ENCODE measurements around the gene RAB21.
A peak's percentile ranks its signal among the peaks of the same experiment; 100 is the strongest.
"Not testable (repeated sequence)": the region's sequence is repeated elsewhere in the genome, so short reads cannot be mapped to it uniquely, and the experiment has no call there.

The RAB21 gene

DNA sequence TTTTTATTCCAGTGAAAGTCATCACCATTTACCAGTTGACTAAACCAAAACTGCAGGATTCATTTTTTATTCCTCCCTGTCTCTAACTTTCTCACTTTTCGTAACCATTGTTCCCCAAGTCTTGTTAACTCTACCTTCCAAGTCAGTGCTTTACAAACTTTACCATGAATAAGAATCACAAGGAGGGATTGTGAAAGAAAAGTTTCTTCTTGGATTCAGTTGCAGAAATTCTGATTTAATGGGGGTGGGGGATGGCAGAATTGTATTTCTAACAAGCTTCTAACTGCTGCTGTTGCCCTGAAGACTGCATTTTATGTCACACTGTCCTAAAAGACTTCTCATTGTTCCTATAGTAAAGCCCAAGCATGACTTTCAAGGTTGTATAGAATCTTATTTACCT, 5.0 kb upstream of the RAB21 start:
- no peak for DNase-seq (ENCODE audit: low read depth in 3 of 3)

DNA sequence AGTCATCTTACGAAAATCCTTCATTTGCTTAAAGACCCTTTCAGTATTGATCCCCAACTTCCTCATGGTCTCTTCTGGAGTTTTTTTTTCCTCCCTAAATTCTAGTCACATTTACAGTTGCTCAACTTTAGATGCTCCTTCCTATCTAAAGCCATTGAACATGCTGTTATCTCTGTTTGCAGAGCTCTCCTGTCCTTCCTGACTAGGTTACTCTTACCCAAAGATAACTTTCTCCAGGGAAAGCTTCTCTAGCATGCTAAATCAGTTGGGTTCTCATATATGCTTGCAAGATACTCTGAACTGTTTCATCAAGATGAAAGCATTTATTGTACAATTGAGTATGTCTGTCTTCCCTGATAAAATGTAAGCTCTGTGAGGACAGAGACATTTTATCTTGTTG, 1.8 kb upstream of the RAB21 start:
- no peak for DNase-seq (ENCODE audit: low read depth in 3 of 3)

DNA sequence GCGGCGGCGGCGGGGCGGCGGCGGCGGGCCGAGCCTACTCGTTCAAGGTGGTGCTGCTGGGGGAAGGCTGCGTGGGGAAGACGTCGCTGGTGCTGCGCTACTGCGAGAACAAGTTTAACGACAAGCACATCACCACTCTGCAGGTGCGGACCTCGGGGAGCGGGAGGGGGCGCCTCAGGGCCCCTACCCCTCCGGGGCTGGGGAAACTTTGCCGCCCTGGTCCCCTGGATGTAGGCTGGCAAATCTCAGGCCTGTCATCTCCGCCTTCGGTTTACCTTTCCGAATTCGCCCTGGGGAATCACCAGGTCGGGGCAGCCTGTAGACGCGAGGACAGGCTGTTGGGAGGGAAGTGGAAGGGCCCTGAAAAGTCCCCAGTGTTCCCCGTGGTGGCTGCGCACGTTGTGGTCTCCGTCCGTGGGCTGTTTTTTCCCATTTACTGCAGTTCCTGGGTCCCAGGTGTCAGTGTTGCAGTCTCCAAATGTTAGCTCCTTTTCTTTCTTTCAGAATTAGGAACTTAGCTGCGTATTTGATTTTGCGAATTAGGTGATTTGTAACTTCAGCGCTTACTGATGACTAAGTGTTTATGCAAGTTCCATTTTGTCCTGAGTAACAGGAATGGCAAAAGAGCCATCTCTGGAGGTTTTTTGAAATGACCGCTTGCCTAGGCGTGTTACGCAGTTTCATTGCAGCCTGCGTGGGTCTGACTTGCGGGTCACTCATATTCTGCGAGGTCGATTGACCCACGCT, 656 bp downstream of the RAB21 start:
- DNase-seq (ENCODE audit: low read depth in 3 of 3) = peak; percentile 25 to 32 (median 27)

GRCh38 chr12:71756054-71756690, 1.5 kb downstream of the RAB21 start:
- DNase-seq (ENCODE audit: low read depth in 3 of 3) = no peak

- no peak for DNase-seq (ENCODE audit: low read depth in 3 of 3)
Observed at GRCh38 chr12:71759941-71760340, 5.3 kb downstream of the RAB21 start.

GRCh38 chr12:71760471-71760870, 5.8 kb downstream of the RAB21 start:
- DNase-seq (ENCODE audit: low read depth in 3 of 3) = no peak

DNA sequence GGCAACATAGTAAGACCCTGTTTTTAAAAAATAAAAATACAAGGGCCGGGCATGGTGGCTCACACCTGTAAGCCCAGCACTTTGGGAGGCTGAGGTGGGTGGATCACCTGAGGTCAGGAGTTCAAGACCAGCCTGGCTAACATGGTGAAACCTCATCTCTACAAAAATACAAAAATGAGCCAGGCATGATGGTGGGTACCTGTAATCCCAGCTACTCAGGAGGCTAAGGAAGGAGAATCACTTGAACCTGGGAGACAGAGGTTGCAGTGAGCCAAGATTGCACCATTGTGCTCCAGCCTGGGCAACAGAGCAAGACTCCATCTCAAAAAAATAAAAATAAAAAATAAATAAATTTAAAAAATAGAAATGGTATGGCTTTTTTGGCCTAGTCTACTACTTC, 6.7 kb downstream of the RAB21 start:
- DNase-seq (ENCODE audit: low read depth in 3 of 3) = not testable (repeated sequence)

DNA sequence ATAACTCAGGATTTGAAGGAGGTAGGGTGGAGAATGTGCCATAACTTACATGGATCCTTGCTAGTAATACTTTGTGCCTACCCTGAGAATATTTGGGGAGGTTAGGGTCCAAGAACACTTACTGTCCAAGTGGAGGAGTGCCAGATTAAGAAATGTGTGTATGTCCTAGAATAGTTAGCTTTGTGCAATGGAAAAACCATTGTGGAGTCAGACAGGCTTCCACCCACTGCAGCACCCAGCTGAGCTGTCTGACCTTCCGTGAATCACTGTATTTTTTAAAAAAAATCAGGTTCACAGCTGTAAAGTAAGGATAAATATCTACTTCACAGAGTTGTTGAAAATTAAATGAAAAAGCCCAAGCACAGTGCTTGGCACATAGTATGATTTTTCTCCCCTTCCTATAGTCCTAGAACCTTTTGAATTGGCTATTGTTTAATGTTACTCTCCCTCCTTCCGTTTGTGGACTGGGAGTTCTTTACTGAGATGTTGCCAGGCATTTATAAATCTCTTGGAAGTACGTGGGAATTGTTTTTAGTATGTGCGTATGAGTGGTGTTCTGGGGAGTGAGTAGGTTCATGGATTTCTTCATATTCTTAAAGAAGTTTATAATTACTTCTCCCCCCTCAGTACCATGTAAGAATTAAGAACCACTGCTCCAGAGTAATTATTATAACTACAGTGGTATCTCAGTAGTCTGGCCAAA, 9.2 kb downstream of the RAB21 start:
- no peak for DNase-seq (ENCODE audit: low read depth in 3 of 3)

DNA sequence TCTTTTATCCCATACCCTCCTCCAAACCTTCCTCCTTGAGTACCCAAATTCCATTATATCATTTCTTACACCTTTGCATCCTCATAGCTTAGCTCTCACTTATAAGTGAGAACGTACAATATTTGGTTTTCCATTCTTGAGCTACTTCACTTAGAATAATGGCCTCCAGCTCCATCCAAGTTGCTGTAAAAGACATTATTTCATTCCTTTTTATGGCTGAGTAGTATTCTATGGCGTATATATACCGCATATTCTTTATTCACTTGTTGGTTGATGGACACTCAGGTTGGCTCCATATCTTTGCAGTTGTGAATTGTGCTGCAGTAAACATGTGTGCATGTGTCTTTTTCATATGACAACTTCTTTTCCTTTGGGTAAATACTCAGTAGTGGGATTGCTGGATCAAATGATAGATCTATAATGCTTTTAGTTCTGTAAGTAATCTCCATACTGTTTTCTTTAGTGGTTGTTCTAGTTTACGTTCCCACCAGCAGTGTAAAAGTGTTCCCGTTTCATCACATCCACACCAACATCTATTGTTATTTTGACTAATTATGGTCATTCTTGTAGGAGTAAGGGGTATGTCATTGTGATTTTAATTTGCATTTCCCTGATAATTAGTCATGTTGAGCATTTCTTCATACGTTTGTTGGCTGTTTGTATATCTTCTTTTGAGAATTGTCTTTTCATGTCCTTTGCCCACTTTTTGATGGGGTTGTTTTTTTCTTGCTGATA, 10.1 kb downstream of the RAB21 start:
- no peak for DNase-seq (ENCODE audit: low read depth in 3 of 3)

DNA sequence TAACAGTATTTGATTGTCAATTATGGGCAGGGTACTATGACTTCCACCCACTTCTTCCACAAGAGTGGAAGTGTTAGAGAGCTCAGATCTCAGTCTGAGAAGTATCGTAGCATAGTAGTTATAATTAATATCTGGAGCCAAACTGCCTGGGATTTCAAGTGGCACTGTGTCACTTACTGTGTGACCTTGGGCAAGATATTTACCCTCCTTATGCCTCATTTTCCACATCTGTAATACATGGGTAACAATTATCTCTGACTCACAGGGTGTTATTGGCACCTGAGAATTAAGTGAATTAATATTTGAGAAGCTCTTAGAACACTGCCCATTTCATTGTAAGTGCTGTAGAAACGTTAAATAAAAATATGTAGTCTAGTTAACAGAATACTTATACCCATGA, 11.5 kb downstream of the RAB21 start:
- DNase-seq (ENCODE audit: low read depth in 3 of 3) = no peak

DNA sequence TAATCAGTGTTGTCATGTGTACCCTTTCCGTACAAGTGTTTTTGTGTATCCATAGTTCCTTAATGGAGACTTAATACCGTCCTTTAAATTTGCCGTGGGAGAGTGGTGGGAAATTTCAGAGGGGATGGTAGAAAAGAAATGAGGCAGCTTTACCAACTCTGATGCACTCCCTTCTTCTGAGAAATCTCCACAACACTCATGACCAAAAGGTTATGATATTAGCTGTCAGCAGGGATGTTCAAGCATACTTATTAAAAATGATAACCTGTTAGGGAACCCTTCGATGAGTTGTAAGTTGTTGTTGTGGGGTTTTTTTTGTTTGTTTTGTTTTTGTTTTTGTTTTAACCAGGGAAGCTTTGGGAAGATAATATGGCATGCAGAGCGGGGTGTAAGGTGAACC, 12.5 kb downstream of the RAB21 start:
- no peak for DNase-seq (ENCODE audit: low read depth in 3 of 3)

- DNase-seq (ENCODE audit: low read depth in 3 of 3) = no peak
Observed at GRCh38 chr12:71768900-71769299, 14.2 kb downstream of the RAB21 start.

DNA sequence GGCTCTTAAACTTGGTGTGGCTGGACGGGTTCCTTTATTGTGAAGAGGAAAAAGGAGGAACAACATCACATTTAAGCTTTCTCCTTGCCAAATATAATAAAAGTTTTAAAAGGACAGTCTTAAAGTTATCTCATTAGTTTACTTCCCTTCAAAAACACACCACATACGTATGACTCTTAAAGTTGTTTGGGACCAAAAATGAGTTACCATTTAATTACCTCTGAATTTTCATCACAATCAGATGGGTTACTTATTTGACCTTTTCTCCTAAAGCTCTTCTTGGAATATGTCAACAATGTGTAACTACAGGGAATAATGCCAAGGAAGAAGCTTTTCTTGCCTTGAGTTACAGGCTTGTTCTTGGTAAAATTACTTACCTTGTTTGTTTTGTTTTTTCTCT, 16.4 kb downstream of the RAB21 start:
- DNase-seq (ENCODE audit: low read depth in 3 of 3) = no peak

DNA sequence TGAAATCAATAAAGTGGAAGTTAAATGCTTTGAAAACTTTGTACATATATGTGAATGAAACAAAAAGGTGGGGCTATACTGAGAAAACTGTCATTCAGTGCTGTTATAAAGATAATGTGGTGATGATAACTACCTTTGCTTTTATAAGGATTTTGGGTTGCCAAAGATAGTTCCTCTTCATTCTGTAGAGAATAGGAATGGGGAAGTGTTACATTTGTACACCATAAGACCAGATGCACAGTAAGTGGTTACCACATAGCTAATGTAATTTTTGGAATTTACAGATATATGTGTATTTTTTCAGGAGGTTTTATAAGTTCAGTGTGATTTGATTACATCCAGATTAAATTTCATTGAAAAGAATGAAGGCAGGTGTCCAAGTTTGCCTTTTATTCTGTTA, 18.1 kb downstream of the RAB21 start:
- no peak for DNase-seq (ENCODE audit: low read depth in 3 of 3)

DNA sequence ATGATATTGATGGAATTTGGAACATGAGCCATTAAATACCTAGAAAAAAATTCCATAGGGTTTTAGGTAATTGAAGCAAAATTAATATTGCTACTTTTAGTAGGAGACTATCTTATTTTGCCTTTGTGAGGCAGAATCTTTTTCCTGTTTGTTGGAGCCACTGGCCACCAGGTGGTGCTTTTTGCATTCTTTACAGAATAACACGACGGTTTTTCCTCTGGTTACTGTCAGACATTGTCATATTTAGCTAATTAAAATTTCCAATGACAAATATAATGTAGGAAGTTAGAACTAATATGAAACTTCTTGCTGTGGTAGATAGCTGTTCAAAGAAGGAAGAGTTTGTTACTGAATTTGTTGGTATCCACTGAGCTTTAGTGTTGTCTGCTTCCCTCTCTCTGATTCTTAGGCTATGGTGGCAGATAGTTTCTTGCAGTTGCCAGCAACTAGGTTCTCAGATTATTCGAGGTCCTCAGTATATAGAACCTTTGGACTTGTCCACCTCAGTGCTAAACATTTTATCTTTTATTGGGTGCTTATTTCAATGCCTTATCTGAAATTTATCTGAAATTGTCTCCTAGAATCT, 25.7 kb downstream of the RAB21 start:
- peak in 2 of 3 donors; percentile 7 to 20 for DNase-seq (ENCODE audit: low read depth in 3 of 3)

DNA sequence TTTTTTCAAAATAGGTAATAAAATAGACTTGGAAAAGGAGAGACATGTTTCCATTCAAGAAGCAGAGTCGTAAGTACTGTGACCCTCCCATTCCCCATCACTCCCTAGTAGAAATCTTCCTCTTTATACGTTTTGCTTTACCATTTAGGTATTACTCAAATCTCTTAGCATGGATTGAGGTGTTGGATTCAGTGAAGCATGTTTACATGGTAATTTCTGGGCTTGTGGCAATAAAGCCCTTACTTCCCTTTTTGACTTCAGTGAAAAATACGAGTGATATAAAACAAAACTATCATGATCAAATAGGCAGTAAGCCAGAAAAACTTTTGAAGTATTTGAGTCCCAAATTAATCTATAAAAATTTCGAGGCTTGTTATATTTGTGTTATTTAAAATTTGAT, 27.4 kb downstream of the RAB21 start:
- DNase-seq (ENCODE audit: low read depth in 3 of 3) = no peak

GRCh38 chr12:71786829-71787228, 32.2 kb downstream of the RAB21 start:
- DNase-seq (ENCODE audit: low read depth in 3 of 3) = no peak

DNA sequence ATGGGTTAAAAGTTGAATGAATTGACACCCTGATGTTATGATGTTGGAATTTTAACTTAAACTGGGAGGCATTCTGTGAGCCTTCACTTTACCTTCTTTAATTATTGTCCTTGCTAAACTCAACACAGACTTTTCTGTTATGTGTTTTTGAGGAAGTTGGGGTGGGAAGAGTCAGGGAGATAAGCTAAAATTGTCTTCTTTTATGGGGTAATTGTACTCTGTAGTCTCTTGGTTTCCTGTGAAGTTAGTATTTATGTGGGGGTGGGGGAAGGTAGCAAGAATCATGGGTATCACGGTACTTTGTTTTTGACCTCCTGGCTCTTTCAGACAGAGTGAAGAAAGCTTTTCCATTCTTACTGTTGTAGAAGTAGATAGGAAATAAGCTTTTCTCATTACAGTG, 32.9 kb downstream of the RAB21 start:
- no peak for DNase-seq (ENCODE audit: low read depth in 3 of 3)

DNA sequence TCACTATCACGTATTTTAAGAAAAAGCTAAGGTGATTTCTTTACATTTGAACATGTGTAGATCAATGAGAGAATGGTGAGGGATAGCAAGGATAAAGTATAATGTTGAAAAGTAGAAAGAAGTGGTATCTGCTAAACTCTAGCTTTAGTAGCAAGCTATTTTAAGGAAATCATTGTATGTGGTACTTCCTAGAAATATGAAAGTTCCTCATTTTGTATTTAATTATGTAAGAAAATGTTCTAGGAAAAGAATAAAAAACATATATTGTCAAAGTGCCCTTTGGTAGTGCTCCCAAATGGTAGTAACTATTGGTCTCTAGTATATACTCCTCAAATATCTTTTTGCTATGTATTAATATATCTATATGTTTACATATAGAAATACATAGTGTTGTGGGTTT, 35.7 kb downstream of the RAB21 start:
- DNase-seq (ENCODE audit: low read depth in 3 of 3) = no peak

- DNase-seq (ENCODE audit: low read depth in 3 of 3) = no peak
Observed at GRCh38 chr12:71791473-71792150, 36.9 kb downstream of the RAB21 start.

GRCh38 chr12:71792599-71792998, 37.9 kb downstream of the RAB21 start:
- no peak for DNase-seq (ENCODE audit: low read depth in 3 of 3)
